Prostate gland (tissue), 2 donors: ENCODE results near the gene FAM237A.

Experiments used
- CTCF ChIP-seq, 4 experiments: fragments of 200-600 bp in 2 of 4; fragments of 450-650 bp in 2 of 4; sonication (generic) in 2 of 4; IDR thresholded peaks; 1 replicate in 3 of 4; 2 replicates in 1 of 4; pipeline ENCODE4 v1.5.1; 2016 to 2019; ENCODE audit warnings: antibody characterized with exemption in 4 of 4, mild to moderate bottlenecking in 2 of 4, moderate library complexity in 2 of 4
- POLR2A ChIP-seq: fragments of 450-650 bp; IDR thresholded peaks from one replicate; pipeline ENCODE4 v1.6.1; 2016; ENCODE audit warnings: antibody characterized with exemption, mild to moderate bottlenecking

- no peak for TF ChIP-seq CTCF (IDR thresholded peaks at IDR 0.05)
- no peak for TF ChIP-seq POLR2A
Observed at GRCh38 chr2:206688453-206688852, 46.2 kb downstream of the FAM237A start.
